GM12878 (cell line): ENCODE results near the gene MRPL2. TPM values are rescaled to one million over a fixed set of nuclear protein-coding genes. Genes with fewer than 3 reads are reported as not detected.

ENCODE experiments used
- ATAC-seq: fragments of 200-7000 bp; cut with Tn5 transposase; 3 replicates; pipeline ENCODE4 v1.9.1; 2020; ENCODE audit warnings: mild to moderate bottlenecking, moderate library complexity
- BruUV-seq: library from RNA; stranded (reverse); fragments of 400-500 nt; replicated peaks from 2 replicates; lab custom pipeline; 2021; lab: Mats Ljungman, UMichigan
- CTCF ChIA-PET: fragments of 300-600 bp; sonication (Branson Sonifier 250); formaldehyde crosslinking; extraction: SDS; loops from one replicate; lab custom pipeline; 2021; ENCODE audit warnings: inconsistent platforms; lab: Yijun Ruan, JAX
- POLR2A ChIA-PET: fragments of 350-600 bp; formaldehyde crosslinking; extraction: SDS; loops from one replicate; lab custom pipeline; 2021; ENCODE audit warnings: inconsistent platforms; lab: Charles Lee
- RAD21 ChIA-PET: fragments of 300-600 bp; sonication (Branson Sonifier 250); formaldehyde crosslinking; loops from one replicate; lab custom pipeline; 2023; ENCODE audit warnings: antibody characterized with exemption; ENCODE audit not compliant: unreplicated experiment; lab: Charles Lee
- SMC1A ChIA-PET: fragments of 300-600 bp; sonication (Branson Sonifier 250); formaldehyde crosslinking; loops from one replicate; lab custom pipeline; 2023; ENCODE audit not compliant: unreplicated experiment, uncharacterized antibody; lab: Charles Lee
- DNase-seq: peaks from one replicate; pipeline ENCODE4 v3.0.0-alpha.2; 2011; ENCODE audit warnings: low read depth, low spot score
- FAIRE-seq: peaks from 3 replicates; lab custom pipeline; 2011; peaks lifted over from hg19 to GRCh38; lab: Jason Lieb, UNC
- H2AFZ ChIP-seq: 2 replicates; pipeline ENCODE4 v1.6.0; 2011; ENCODE audit warnings: low read depth, low read length, control low read depth; ENCODE audit not compliant: control insufficient read depth
- H3K27ac ChIP-seq: 2 replicates; pipeline ENCODE4 v1.5.1; 2011; ENCODE audit warnings: control low read depth; ENCODE audit not compliant: control insufficient read depth, insufficient read depth
- H3K27me3 ChIP-seq, 2 experiments: replicated peaks in 1 of 2; 2 replicates each; pipeline versions ENCODE4 v1.6.0 to v1.6.1; 2011; ENCODE audit warnings: low read length in 1 of 2; ENCODE audit not compliant: control insufficient read depth in 2 of 2, insufficient read depth in 2 of 2
- H3K36me3 ChIP-seq, 2 experiments: 2 replicates each; pipeline ENCODE4 v1.5.1; 2011; ENCODE audit warnings: low read length in 1 of 2; ENCODE audit not compliant: control insufficient read depth in 2 of 2, insufficient read depth in 2 of 2
- H3K4me1 ChIP-seq: 2 replicates; pipeline ENCODE4 v1.6.1; 2011; ENCODE audit warnings: mild to moderate bottlenecking, low read length, moderate library complexity, mixed read lengths; ENCODE audit not compliant: control insufficient read depth, insufficient read depth
- H3K4me2 ChIP-seq: 2 replicates; pipeline ENCODE4 v1.6.0; 2011; ENCODE audit warnings: control low read depth; ENCODE audit not compliant: control insufficient read depth, insufficient read depth
- H3K4me3 ChIP-seq: fragments of 200-600 bp; sonication (generic); 2 replicates; pipeline ENCODE4 v1.5.1; 2016
- H3K79me2 ChIP-seq: 2 replicates; pipeline ENCODE4 v1.6.0; 2011; ENCODE audit warnings: low read length; ENCODE audit not compliant: control insufficient read depth, insufficient read depth
- H3K9ac ChIP-seq: 2 replicates; pipeline ENCODE4 v1.8.0; 2011; ENCODE audit warnings: low read length, control low read depth, mixed read lengths; ENCODE audit not compliant: control insufficient read depth, insufficient read depth
- H3K9me3 ChIP-seq: replicated peaks from 3 replicates; pipeline ENCODE4 v1.5.1; 2011; ENCODE audit warnings: mild to moderate bottlenecking, low read length; ENCODE audit not compliant: control insufficient read depth, insufficient read depth
- H4K20me1 ChIP-seq: 2 replicates; pipeline ENCODE4 v1.6.0; 2011; ENCODE audit not compliant: control insufficient read depth, insufficient read depth
- CREB1 ChIP-seq: IDR thresholded peaks from 2 replicates; pipeline ENCODE4 v1.6.1; 2012; ENCODE audit warnings: low read depth, mild to moderate bottlenecking, inconsistent platforms
- MAX ChIP-seq: IDR thresholded peaks from 2 replicates; pipeline ENCODE4 v1.6.1; 2012; ENCODE audit warnings: low read depth, low read length, improper control_type of control experiment
- MXI1 ChIP-seq: fragments of 150-350 bp; IDR thresholded peaks from 2 replicates; pipeline ENCODE4 v1.6.1; 2011; ENCODE audit warnings: low read depth, mild to moderate bottlenecking, inconsistent platforms, low read length, improper control_type of control experiment
- NFIC ChIP-seq: IDR thresholded peaks from 2 replicates; pipeline ENCODE4 v1.6.1; 2012; ENCODE audit warnings: low read depth, mild to moderate bottlenecking, inconsistent platforms, low read length, moderate library complexity
- PKNOX1 ChIP-seq: fragments of 450-650 bp; IDR thresholded peaks from 2 replicates; pipeline ENCODE4 v1.6.1; 2016; ENCODE audit warnings: mild to moderate bottlenecking
- RB1 ChIP-seq: fragments of 450-650 bp; formaldehyde crosslinking; IDR thresholded peaks from 2 replicates; pipeline ENCODE4 v1.6.1; 2017; ENCODE audit warnings: mild to moderate bottlenecking, borderline replicate concordance
- RELB ChIP-seq: fragments of 450-650 bp; IDR thresholded peaks from 2 replicates; pipeline ENCODE4 v1.6.1; 2017; ENCODE audit warnings: low read depth, mild to moderate bottlenecking, moderate library complexity
- SREBF1 ChIP-seq: IDR thresholded peaks from 2 replicates; pipeline ENCODE4 v1.6.1; 2012; ENCODE audit warnings: mild to moderate bottlenecking, low read length
- STAT1 ChIP-seq: fragments of 450-650 bp; conservative IDR thresholded peaks from 2 replicates; pipeline ENCODE4 v1.6.1; 2014; ENCODE audit warnings: antibody characterized with exemption, mild to moderate bottlenecking
- TAF1 ChIP-seq: IDR thresholded peaks from 2 replicates; pipeline ENCODE4 v1.6.1; 2011; ENCODE audit warnings: mild to moderate bottlenecking, low read depth, low read length, borderline replicate concordance
- TCF12 ChIP-seq: IDR thresholded peaks from 2 replicates; pipeline ENCODE4 v1.6.1; 2011; ENCODE audit warnings: low read depth, mild to moderate bottlenecking, low read length
- TCF3 ChIP-seq: IDR thresholded peaks from 2 replicates; pipeline ENCODE4 v1.6.1; 2012; ENCODE audit warnings: low read depth, mild to moderate bottlenecking, low read length, borderline replicate concordance; ENCODE audit not compliant: insufficient read depth
- USF2 ChIP-seq: IDR thresholded peaks from 2 replicates; pipeline ENCODE4 v1.6.1; 2011; ENCODE audit warnings: low read depth, low read length, improper control_type of control experiment, borderline replicate concordance
- YBX1 ChIP-seq: fragments of 450-650 bp; IDR thresholded peaks from 2 replicates; pipeline ENCODE4 v1.6.1; 2016; ENCODE audit warnings: antibody characterized with exemption
- WGBS: methylation state at CpG from one replicate; pipeline ENCODE4 v1.1.6; 2016; ENCODE audit warnings: low lambda C conversion rate; ENCODE audit not compliant: insufficient replicate concordance, insufficient coverage; ENCODE audit errors: missing lambda C conversion rate; 5-methylcytosine and 5-hydroxymethylcytosine counted together
- in situ Hi-C: fragments of 300-500 bp; cut with MboI; formaldehyde crosslinking; loops from 9 replicates; pipeline ENCODE4 v1.14.3; 2018; ENCODE audit warnings: mixed read lengths
- intact Hi-C: fragments of 100-400 bp; cut with micrococcal nuclease; formaldehyde crosslinking; loops from one replicate; pipeline ENCODE4 v1.14.2; 2022; ENCODE audit not compliant: unreplicated experiment
- polyA plus RNA-seq, 11 experiments: library from polyadenylated mRNA; depleted of rRNA in 4 of 11; unstranded in 6 of 11; stranded (reverse) in 5 of 11; fragments of >200 nt; fragmentation: Nextera tagmentation in 4 of 11; fragmentation: Illumina TruSeq in 1 of 11; extraction: Ambion mirVana in 4 of 11; extraction: Trizol in 1 of 11; gene quantifications; 1 replicate in 1 of 11; 2 replicates in 10 of 11; pipeline versions ENCODE4 v1.2.1 to v1.2.3, GENCODE V29; 2011 to 2016; ENCODE audit warnings: inconsistent platforms in 2 of 11, missing spikeins in 2 of 11, low read depth in 1 of 11
- total RNA-seq, 4 experiments: library from RNA; depleted of rRNA in 3 of 4; stranded (reverse); fragments of >200 nt in 3 of 4; fragmentation: Illumina TruSeq in 1 of 4; extraction: Trizol in 1 of 4; gene quantifications; 2 replicates each; pipeline versions ENCODE4 v1.2.1 to v1.2.3, GENCODE V29; 2013 to 2021

MRPL2 gene
- total and polyA plus RNA-seq, 10 of the 15 experiments (the other 5 are each of a cell fraction or from before 2014, with no cell fraction given): 29.7 to 125 (median 50.2) TPM

GRCh38 chr6:43019152-43019551 lies 40.1 kb downstream of the MRPL2 start:
- Histone ChIP-seq H3K27me3 (no peaks in the 10 kb centered on the region), H3K27ac (no peak overlapping the region), H4K20me1 (no peaks in the 10 kb centered on the region), H3K9ac (no peak overlapping the region), H3K36me3 (no peaks in the 10 kb centered on the region; a peak in 2 of 4 replicates), H3K4me2 (no peak overlapping the region), H3K79me2 (peaks cover 30% of the 10 kb centered on the region), H3K9me3 (no peaks in the 10 kb centered on the region), H3K4me3 (no peak overlapping the region), H3K4me1 (peaks cover 16% of the 10 kb centered on the region), H2AFZ (no peak overlapping the region)
- DNase-seq (no peak), FAIRE-seq (no peak), ATAC-seq (no peak)
- intact Hi-C loops: no loop called here
- RAD21 ChIA-PET: no interaction called here
- BruUV-seq: no TSS peak
- POLR2A ChIA-PET: interaction anchor here (1.1 to 1.2 kb wide), 2 partner anchors 35 kb away, joined by 3 to 6 read pairs; partner anchors contain the start of genes CUL7 and PPP2R5D
- CTCF ChIA-PET: no interaction called here
- TF ChIP-seq RELB (no peak), TAF1 (no peak), SREBF1 (no peak), TCF12 (no peak), NFIC (no peak), USF2 (no peak), PKNOX1 (no peak), CREB1 (no peak), MXI1 (no peak), TCF3 (no peak), RB1 (no peak), STAT1 (no peak), MAX (no peak), YBX1 (no peak)
- in situ Hi-C loops: no loop called here
- 100% methylated on average over 2 of the region's 2 CpGs for WGBS
- SMC1A ChIA-PET: no interaction called here
